ENCODE measurements around the gene TAF5.
"Not testable (repeated sequence)": the region's sequence is repeated elsewhere in the genome, so short reads cannot be mapped to it uniquely, and the experiment has no call there.

TAF5 gene

DNA sequence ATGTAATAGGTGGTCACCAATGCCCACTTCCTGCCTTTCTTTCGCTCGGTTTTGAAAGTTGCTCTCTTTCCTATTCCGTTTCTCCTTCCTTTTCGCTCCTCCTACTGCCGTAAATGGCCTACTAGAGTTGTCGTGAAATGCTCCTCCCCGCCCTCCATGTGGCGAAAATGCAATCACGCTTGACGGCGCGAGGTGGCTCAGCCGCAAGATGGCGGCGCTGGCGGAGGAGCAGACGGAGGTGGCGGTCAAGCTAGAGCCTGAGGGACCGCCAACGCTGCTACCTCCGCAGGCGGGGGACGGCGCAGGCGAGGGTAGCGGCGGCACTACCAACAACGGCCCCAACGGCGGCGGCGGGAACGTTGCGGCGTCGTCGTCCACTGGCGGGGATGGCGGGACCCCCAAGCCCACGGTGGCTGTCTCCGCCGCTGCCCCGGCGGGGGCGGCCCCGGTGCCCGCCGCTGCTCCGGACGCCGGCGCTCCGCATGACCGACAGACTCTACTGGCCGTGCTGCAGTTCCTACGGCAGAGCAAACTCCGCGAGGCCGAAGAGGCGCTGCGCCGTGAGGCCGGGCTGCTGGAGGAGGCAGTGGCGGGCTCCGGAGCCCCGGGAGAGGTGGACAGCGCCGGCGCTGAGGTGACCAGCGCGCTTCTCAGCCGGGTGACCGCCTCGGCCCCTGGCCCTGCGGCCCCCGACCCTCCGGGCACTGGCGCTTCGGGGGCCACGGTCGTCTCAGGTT, at the start of gene TAF5:
Gene TAF5 (plus strand): TSS at position 195 of the 737 bp plus-strand sequence. CDS start 14 bp downstream, at position 209.
- DNase-seq, result peak; percentile 89

DNA sequence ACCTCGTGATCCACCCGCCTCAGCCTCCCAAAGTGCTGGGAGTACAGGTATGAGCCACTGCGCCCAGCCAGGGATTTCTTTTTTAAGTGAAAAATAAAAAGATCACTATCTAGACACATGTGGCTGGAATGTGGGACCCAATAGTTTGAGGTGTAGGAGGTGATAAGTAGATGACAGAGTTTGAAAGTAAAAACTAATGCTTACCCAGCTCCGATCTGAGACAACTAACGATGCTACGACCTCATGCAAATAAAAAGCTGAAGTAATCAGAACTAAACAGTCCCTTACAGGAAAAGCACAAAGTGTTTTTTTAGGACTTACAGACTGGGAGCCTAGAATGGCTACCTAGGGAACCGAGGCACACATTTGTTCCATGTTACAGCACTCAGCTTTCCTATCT, 39.9 kb upstream of the TAF5 start:
- DNase-seq, result no peak

DNA sequence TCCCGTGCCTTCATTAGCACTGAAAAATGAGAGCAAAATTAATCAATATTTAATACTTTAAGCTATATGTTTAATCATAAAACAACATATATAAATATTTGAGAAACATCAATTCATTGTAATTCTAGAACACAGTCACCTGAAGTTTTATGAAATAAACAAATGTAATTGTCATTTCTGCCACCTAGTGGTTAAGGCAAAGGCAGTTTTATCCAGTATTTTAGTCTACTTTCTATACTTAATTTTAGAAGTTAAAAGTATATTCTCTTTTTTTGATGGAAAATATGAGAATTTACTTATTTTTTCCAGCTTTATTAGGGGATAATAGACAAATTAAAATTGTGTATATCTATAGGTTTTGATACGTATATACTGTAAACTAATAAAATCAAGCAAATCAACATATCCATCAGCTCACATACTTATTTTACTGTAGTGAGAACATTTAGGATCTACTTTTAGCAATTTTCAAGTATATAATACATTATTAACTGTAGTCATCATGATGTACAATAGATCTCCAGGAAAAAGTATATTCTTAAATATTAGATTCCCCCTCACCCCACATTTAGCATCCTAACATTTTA, 33.7 kb upstream of the TAF5 start:
- DNase-seq, result no peak

DNA sequence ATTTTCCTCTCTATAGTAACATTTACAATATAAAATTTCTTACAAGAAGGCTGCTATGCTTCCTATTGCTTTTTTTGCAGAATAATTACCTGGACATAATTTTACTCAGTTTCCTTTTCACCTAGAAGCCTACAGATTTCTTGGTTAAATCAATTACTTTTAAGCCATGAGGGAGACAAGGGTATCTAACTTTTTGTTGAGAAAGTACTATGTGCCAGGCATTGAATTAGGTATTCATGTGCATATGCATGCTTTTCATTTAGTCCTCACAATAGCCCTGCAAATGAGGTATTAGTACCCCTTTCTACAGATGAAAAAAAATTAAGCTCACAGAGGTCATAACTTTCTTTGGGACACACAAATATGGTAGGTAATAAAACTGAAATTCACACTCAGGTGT, 33.2 kb upstream of the TAF5 start:
- DNase-seq, result no peak

DNA sequence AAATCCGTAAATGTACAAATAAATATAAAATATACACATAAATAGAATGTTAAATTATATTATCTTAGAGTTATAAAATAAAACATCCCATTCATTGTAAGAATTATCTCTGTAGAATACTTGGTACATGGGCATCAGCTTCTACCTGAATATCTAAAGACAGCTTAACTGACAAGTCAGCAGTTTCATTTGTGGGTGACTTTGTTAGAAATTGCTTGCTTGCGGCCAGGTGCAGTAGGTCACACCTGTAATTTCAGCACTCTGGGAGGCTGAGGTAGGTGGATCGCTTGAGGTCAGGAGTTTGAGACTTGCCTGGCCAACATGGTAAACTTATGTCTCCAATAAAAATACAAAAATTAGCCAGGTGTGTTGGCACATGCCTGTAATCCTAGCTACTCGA, 31.4 kb upstream of the TAF5 start:
- no peak for DNase-seq

DNA sequence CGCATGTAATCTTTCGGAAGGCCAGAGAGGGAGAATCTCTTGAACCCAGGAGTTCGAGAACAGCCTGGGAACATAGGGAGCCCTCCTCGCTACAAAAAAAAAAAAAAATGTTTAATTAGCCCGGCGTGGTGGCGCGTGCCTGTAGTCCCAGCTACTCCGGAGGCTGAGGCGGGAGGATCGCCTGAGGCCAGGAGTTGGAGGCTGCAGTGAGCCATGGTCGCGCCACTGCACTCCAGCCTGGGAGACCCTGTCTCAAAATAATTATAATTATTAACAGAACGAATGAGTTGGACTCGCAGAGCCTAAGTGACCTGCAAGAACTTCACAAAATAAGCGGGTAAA, 17.6 kb upstream of the TAF5 start:
- no peak for DNase-seq

DNA sequence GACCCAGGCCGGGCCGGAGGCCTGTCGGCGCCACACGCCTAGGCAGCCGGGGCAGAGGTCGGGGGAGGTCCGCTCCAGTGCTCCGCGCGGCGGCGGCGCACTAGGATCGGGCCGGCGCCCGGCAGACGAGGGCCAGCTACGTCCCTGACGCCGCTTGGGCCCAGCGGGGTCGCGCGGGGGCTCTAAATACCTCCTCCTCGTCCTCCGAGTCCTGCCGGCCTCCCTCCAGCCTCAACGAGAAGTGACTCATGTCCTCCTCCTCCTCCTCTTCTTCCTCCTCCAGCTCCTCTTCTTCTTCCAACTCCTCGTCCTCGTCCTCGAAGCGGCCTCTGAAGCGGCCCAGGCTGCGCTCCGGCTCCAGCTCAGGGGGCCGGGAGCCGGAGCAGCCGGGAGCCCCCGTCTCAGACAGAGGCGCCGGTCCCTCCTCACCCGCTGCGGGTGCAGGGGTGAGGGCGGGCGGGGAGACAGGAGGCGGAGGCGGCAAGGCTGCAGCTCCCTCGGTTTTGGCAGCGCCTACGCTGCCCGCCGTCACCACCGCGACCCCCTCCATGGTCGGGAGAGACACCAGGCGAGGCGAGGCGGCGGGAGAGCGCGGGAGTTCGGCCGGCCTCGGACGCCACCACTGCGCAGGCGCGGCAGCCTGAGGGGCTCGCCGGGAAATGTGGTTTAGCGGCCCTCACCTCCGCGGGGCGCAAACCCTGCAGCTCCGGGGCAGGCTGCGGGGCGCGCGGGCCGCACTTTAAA, 17.1 kb upstream of the TAF5 start, which contains the start of gene PCGF6:
Gene PCGF6 (minus strand): TSS at position 624 of the 744 bp plus-strand sequence. CDS start 74 bp downstream, at position 550.
- DNase-seq, result peak; percentile 62

DNA sequence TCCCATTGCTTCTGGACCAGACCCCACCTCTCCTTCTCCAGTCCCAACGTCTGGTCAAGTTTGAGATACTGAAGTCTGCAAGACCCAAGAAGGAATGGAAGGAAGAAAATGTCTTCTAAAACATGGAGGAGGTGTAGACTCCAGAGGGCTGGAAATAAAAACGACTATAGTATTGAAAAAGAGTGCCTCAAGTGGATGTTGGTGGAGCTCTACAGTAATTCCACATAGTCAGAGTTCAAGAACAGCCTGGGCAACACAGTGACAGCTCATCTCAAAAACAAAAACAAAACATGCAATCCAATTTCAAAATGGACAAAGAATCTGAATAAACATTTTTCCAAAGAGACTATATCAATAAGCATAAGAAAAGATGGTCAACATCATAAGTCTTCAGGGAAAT, 14.5 kb upstream of the TAF5 start:
- DNase-seq, result no peak

DNA sequence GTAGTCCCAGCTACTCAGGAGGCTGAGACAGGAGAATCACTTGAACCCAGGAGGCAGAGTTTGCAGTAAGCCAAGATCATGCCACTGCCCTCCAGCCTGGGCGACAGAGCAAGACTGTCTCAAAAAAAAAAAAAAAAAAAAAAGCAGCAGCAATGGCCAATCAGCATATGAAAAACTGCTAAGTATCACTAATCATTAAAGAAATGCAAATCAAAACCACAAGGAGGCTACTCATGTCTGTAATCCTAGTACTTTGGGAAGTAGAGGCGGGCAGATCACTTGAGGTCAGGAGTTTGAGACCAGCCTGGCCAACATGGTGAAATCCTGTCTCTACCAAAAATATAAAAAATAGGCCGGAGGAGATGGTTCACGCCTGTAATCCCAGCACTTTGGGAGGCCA, 13.2 kb upstream of the TAF5 start:
- not testable (repeated sequence) for DNase-seq

DNA sequence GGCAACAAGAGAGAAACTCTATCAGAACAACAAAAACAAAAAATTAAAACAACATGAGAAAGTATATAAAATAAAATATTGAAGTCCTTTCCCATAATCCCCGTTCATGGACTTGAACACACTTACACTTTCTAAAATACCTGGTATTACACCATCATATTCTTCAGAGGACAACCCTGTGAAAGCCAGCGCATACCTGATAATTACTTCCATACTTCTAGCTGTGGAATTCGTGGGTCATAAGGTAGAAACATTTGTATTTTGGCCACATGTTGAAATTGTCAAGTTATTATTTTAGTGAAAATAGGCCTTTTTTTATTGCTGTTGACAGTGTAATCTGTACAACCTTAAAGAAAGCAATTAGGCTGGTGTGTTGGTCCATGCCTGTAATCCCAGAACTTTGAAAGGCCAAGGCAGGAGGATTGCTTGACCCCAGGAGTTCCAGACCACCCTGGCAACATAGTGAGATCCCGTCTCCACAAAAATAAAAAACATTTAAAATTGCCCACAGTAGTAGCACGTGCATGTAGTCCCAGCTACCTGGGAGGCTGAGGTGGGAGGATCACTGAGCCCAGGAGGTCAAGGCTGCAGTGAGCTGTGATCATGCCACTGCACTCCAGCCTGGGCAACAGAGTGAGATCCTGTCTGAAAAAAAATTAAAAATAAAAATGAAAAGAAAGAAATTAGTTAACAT, 11.7 kb upstream of the TAF5 start:
- no peak for DNase-seq

DNA sequence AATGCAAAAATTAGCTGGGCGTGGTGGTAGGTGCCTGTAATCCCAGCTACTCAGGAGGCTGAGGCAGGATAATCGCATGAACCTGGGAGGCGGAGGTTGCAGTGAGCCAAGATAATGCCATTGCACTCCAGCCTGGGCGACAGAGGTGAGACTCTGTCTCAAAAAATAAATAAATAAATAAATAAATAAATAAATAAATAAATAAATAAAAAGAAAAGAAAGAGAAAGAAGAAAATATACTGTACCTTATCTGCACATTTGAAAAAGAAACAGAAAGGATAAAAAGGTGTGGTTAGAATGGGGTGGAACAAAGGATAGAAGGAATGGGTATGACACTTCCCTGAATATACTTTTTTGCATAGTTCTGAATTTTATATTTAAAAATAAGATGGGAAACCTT, 8.3 kb upstream of the TAF5 start:
- not testable (repeated sequence) for DNase-seq

DNA sequence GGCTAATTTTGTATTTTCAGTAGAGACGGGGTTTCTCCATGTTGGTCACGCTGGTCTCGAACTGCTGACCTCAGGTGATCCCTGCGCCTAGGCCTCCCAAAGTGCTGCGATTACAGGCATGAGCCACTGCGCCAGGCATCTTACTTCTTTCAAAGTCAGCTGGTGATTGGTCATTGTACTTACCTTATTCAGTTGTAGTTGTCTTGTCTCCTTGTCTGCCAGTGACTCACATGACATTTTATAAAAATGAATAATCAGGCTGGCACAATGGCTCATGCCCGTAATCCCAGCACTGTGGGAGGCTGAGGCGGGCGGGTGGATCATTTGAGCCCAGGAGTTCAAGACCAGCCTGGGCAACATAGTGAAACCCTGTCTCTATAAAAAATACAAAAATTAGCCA, 7.0 kb upstream of the TAF5 start:
- not testable (repeated sequence) for DNase-seq

DNA sequence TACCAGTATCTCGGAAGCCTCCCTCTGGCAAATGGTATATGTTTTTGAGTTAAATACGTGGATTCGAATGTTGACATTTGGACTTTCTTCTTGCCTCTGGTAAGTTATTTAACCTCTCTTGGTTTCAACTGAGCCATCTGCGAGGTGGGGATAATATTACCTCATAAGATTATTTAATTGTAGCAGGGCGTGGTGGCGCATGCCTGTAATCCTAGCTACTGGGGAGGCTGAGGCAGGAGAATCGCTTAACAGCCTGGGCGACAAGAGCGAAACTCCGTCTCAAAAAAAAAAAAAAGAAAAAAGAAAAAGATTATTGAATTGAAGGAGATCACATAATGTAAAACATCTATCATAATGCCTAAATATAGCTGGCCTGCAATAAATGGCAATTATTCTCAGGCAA, 396 bp upstream of the TAF5 start:
- DNase-seq, result no peak

DNA sequence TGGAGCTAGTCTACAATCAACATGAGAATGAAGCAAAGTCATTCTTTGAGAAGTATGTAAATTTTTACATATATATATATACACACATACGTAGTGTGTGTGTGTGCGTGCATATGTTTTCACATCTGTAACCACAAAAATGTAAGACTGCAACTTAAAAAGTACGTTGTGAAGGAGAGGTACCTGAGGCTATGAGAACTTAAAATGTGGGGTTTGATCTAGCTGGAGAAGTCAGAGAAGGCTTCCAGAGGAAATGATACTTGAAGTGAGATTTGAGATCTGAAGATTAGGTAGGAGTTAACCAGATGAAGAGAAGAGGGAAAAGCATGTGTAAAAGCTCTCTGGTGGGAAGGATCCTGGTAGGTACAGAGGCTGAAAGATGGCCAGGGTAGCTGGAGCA, 5.8 kb downstream of the TAF5 start:
- DNase-seq, result no peak

DNA sequence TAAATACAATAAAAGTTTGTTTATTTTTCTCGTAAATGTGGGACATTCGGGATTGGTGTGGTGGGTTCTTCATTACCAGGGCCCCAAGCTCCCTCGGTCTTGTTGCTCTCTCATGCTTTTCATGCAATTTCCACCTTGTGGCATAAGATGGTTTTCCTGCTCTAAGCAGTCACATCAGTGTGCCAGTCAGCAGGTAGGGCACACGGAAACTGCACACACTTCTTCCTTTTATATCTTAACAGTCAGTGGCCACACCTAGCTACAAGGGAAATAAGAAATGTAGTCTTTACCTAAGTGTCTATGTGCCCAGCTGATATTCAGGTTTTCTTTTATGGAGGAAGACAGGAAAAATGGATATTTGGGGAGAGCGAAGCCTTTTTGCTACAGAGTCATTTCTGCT, 6.5 kb downstream of the TAF5 start:
- no peak for DNase-seq

DNA sequence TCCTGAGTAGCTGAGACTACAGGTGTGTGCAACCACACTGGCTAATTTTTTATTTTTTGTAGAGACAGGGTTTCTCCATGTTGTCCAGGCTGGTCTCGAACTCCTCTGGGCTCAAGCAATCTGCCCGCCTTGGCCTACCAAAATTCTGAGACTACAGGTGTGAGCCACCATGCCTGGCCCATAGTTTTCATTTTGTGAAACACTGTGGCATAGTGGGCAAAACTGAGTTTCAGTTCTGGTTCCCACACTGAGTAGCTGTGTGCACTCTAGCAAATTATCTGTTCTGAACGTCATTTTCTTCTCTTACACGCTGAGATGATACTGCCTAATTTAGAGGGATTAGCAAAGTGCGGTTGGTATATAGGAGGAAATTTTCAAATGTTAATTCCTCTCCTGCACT, 15.0 kb downstream of the TAF5 start:
- DNase-seq, result no peak

DNA sequence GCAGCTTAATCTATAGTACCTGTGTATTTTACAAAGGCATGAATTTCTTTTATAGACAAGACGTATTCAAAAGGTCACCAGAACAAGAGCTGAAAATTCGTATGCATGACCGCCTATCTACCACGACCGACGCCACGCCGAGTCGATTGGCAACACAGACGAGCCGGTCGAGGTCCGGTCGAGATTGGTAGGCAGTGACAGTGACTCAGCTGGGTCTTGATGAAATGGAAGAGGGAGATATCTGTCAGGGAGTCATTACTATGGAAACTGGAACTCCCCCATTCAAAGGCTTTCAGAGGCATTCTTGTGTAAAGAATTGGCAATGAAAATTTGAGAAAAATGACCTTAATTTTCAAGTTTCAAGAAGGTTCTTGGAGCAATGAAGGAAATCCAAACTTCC, 26.4 kb downstream of the TAF5 start:
- DNase-seq, result no peak

DNA sequence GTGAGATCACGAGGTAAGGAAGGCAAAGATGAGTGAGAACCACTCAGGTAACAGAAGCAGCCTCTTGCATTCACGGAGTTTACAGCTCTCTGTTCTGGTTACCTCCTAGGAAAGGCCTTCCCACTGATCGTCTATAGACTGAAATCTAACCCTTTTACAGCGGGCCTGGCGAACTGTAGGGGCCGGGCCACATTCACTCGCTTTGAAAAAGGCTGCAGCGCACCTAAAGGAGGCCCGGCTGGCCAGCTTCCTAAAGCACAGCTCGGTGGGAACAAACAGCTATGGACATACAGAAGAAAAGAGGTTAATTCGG, 27.9 kb downstream of the TAF5 start:
- no peak for DNase-seq

DNA sequence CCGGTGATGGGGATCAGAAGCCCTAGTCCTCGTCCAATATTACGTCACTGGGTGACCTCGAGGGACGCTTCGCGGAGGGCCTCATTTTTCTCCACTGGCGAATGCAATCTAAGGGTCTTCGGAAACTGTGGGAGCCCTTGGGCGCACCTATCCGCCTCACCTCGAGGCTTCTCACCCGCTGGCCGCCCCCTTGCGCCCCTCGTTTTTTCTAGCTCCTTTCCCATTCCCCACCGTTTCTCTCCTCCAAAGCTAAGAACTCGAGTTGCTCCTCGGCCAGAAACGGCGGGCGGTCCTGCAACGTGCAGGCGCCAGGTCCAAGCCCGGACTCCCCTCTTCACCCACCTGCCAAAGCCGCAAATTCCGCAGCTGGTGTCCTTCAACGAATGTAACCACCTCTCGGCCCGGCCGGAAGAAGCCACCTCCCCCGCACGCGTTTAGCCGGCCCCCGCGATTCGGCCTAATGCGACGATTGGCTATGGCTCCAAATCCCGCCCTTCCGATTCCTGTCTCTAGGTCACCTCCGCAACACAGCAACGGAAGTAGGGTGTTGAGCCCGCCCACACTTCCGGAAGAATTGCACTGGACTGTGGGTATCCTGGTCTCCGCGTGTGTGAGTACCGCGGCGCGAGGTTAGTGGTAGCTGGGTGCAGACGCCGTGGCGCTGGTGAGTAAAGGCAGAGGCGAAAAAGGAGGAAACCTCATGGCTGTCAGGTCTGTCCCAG, 28.5 kb downstream of the TAF5 start, which contains the start of the genes ATP5MK and PDCD11:
Gene ATP5MK (minus strand): TSS at position 409 of the 722 bp plus-strand sequence. CDS start 4,018 bp downstream, outside the sequence.
Gene PDCD11 (plus strand): TSS at position 560 of the 722 bp plus-strand sequence. CDS start 1,801 bp downstream, outside the sequence.
- DNase-seq, result peak; percentile 95

DNA sequence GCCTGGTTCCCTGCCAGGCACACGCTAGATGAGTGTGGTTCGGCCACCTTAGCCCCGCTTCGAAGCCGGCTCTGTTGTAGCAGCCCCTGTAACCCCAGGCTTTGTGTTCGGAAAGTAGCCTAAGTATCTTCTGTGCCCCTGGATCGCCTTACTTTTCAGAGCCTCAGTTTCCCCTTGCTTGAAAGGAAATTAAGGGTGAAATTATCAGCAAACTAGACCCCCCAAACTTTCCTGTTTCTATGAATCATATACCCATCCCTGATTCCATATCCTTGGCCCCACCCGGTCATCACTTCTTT, 29.0 kb downstream of the TAF5 start:
- DNase-seq, result no peak

DNA sequence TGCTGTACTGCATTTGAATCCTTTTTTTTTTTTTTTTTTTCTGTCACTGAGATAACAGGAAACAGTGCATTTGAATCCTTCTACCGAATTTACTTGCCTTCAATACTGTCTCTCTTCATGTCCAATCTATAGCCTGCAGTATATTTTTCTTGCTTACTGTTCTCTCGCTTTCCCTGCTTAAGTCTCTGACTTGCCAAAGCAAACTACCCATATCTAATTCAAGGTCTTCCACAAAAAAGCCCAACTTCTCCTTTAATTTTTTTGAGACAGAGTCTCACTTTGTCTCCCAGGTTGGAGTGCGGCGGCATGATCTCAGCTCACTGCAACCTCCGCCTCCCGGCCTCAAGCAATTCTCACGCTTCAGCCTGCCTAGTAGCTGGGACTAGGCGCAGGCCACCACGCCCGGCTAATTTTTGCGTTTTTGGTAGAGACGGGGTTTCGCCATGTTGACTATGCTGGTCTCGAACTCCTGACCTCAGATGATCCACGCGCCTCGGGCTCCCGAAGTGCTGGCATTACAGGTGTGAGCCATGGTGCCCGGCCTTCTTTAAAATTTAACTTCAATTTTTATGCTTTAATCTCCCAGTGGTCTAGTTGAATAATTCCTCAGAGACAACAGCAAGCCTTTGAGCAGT, 29.5 kb downstream of the TAF5 start:
- DNase-seq, result no peak

DNA sequence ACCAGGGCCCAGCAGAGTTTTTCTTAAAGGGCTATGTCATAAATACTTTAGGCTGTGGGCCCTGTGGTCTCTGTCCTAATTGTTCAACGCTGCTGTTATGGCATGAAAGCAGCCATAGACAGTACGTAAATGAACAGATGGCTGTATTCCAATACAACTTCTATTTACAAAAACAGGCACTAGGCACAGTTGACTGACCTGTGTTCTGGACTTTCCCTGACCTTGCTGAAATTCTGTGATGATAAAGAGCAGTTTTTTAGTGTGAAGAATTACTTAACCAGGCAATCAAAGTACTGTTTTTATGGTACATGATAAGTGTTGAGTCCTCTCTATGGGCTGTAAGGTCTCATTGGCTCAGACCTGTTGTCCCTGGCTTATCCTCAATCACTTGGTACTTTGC, 45.8 kb downstream of the TAF5 start:
- DNase-seq, result no peak

Data from activated gamma-delta T cell treated with Interleukin-2 at 50 U/mL for 16 hours (primary cell).